Vagina (tissue), 2 donors: Measurements from ENCODE around the gene CLTB.

Source experiments
- POLR2A ChIP-seq, 2 donors: fragments of 450-650 bp; IDR thresholded peaks; one replicate each; pipeline ENCODE4 v1.6.1; 2017; ENCODE audit warnings: antibody characterized with exemption in 2 of 2, mild to moderate bottlenecking in 2 of 2, moderate library complexity in 2 of 2
- POLR2AphosphoS5 ChIP-seq, 2 donors: sonication (generic); formaldehyde crosslinking; IDR thresholded peaks; one replicate each; pipeline ENCODE4 v1.9.0; 2017; ENCODE audit warnings: antibody characterized with exemption in 2 of 2, mild to moderate bottlenecking in 2 of 2, low read depth in 1 of 2; ENCODE audit not compliant: insufficient read depth in 1 of 2
- TF ChIP-seq, protein P1 (sequence below), 3 experiments: fragments of 450-650 bp in 2 of 3; fragments of 200-600 bp in 1 of 3; sonication (generic) in 1 of 3; IDR thresholded peaks; one replicate each; pipeline ENCODE4 v1.5.1; 2017 to 2019; ENCODE audit warnings: antibody characterized with exemption in 3 of 3, mild to moderate bottlenecking in 2 of 3, moderate library complexity in 2 of 3

DNA sequence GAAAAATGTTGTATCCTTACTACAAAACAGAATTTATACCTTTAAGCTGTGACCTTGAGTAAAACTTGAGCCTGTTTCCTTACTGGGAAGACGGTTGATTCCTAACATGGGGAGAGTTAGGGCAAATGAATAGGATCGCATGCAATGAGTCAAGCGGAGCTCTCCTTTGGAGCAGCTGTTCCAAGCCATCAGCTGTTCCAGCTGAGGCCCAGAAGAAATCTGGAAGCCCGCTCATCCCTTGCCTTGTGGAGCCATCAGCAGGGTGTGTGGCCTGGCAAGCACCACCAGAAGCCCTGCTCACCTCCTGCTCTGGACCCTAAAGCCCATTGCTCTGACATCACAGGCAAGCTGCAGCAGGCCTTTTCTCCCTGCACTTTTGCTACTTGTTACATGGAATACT is 62.8 kb downstream of the CLTB start:
- TF ChIP-seq, protein P1, sequence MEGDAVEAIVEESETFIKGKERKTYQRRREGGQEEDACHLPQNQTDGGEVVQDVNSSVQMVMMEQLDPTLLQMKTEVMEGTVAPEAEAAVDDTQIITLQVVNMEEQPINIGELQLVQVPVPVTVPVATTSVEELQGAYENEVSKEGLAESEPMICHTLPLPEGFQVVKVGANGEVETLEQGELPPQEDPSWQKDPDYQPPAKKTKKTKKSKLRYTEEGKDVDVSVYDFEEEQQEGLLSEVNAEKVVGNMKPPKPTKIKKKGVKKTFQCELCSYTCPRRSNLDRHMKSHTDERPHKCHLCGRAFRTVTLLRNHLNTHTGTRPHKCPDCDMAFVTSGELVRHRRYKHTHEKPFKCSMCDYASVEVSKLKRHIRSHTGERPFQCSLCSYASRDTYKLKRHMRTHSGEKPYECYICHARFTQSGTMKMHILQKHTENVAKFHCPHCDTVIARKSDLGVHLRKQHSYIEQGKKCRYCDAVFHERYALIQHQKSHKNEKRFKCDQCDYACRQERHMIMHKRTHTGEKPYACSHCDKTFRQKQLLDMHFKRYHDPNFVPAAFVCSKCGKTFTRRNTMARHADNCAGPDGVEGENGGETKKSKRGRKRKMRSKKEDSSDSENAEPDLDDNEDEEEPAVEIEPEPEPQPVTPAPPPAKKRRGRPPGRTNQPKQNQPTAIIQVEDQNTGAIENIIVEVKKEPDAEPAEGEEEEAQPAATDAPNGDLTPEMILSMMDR (IDR thresholded peaks at IDR 0.05), result no peak
- TF ChIP-seq POLR2AphosphoS5 (IDR thresholded peaks at IDR 0.05; ENCODE audit: insufficient read depth in 1 of 2, low read depth in 1 of 2), result no peak
- TF ChIP-seq POLR2A (IDR thresholded peaks at IDR 0.05), result no peak
